ENCODE data around the gene VWA3B. TPM values are rescaled to one million over a fixed set of nuclear protein-coding genes. Genes with fewer than 3 reads are reported as not detected.

The VWA3B gene
- total RNA-seq, 1 donor from 2014 or later: not detected

DNA sequence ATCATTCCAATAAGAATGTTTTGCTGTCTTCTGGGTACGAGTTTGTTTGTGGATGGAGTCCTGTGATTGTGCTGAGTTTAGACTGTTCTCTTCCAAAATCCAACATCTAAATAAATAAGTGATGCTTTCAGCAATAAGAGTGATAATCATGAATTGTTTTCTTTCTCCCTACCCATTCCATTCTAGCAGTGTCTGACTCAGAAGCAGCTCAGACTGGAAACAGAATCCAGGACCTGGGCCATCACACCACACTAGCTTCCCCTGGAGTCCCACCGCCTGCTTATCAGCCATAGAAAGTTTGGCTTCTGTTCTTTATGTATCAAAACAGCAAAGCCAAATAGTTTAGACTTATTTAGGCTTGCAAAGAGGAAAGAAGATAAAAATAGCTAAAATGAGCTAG, 182.9 kb downstream of the VWA3B start:
- Histone ChIP-seq H3K4me1 (peaks cover 0 to 4% of the 10 kb centered on the region in 2 donors), H3K9me3 (peaks cover 0 to 3% of the 10 kb centered on the region in 2 donors), H3K27me3 (no peaks in the 10 kb centered on the region), H3K27ac (peak overlapping the region; percentile 62 to 65), H3K4me3 (no peak overlapping the region), H3K36me3 (no peaks in the 10 kb centered on the region)
- DNase-seq (ENCODE audit: low spot score in 2 of 2): no peak
- no peak for TF ChIP-seq CTCF (IDR thresholded peaks at IDR 0.05)
- intact Hi-C loops (cut with DNase I): loop anchor here (1.0 to 5.0 kb wide), 3 partner anchors 123 to 464 kb away; partner anchors contain the start of gene TMEM131

DNA sequence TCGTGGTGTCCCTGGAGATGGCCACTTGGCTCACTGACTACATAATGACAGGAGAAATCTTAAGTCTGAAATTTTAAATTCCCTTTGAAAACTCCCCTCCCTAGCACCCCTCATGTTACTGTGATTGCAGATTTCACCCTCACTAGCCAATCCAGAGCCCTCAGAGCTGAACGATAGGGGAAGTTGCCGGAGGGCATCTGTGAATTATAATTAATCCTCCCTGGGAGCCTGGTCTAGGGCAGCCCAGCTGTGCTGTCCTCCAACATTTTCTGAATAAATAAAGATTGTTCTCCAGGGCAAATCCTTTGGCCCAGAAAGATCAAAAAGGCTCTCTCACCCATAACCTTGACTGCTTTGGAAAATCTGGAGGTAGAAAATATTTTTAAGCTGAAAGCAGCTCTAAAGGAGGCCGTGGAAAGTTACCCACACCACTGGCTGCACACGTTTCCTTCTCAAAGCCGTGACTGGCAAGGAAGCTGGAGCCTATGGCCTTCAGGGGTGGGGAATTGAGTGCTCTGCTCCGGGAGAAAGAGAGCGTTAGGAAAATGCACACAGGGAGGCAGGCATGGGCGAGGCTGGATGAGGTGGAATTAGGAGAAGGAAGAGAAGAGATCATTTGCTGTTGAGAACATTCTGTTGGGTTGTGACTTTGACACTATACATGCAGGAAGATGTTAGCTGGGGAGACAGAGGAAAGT, 190.3 kb downstream of the VWA3B start:
- peak in 1 of 2 donors; percentile 34 for DNase-seq (ENCODE audit: low spot score in 2 of 2)
- Histone ChIP-seq H3K27me3 (no peaks in the 10 kb centered on the region), H3K36me3 (no peaks in the 10 kb centered on the region), H3K9me3 (no peaks in the 10 kb centered on the region), H3K27ac (no peak overlapping the region), H3K4me1 (no peaks in the 10 kb centered on the region), H3K4me3 (no peak overlapping the region)
- intact Hi-C loops (cut with DNase I): no loop called here
- no peak for TF ChIP-seq CTCF (IDR thresholded peaks at IDR 0.05)

- TF ChIP-seq CTCF (IDR thresholded peaks at IDR 0.05): no peak
- H3K27ac ChIP-seq: no peak overlapping the region
- H3K4me1 ChIP-seq: no peaks in the 10 kb centered on the region
- H3K4me3 ChIP-seq: no peak overlapping the region
- DNase-seq (ENCODE audit: low spot score in 2 of 2): peak in 1 of 2 donors; percentile 28
- intact Hi-C loops (cut with DNase I): no loop called here
- H3K9me3 ChIP-seq: no peaks in the 10 kb centered on the region
- H3K27me3 ChIP-seq: no peaks in the 10 kb centered on the region
- no peaks in the 10 kb centered on the region for H3K36me3 ChIP-seq
These were observed 191.1 kb downstream of the VWA3B start for GRCh38 chr2:98278074-98278473.

DNA sequence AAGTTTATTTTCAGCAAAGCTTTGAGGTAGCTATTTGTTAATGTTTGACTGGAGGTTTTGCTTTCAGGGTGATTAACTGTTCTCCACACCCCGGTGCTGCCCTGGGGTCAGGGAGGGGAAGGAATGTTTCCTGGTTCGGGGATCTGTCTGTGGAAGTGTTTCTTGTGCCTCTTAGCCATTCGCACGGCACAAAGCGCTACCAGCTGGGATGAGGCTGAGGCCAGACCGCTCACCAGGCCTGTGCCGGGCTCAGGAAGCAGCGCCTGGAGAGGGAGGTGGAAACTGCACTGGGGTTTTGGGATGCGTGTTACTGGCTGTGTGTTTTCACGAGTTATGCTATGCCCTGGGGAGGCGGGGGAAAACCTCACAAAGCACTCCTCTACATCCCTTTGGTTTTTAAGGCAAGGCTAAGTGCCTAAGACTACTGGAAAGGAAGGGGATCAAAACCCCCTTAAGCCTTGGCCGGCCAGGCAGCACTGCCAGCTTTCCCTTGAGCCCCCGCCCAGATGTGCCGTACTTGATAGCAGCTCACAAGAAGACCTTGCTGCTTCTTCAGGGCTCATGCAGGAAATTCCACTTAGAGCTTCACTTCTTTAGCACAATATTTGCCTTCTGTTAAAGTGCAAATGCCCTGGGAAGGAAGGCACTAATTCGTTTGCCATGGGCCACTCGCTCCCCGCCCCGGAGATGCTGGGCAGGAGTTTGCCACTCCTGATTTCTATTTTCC, 193.6 kb downstream of the VWA3B start:
- intact Hi-C loops (cut with DNase I): no loop called here
- H3K36me3 ChIP-seq: no peaks in the 10 kb centered on the region
- no peaks in the 10 kb centered on the region for H3K9me3 ChIP-seq
- DNase-seq (ENCODE audit: low spot score in 2 of 2): peak in 1 of 2 donors; percentile 43
- H3K27me3 ChIP-seq: no peaks in the 10 kb centered on the region
- no peak overlapping the region for H3K27ac ChIP-seq
- H3K4me3 ChIP-seq: no peak overlapping the region
- no peak for TF ChIP-seq CTCF (IDR thresholded peaks at IDR 0.05)
- H3K4me1 ChIP-seq: no peaks in the 10 kb centered on the region

GRCh38 chr2:98281607-98282006, 194.6 kb downstream of the VWA3B start:
- Histone ChIP-seq H3K4me1 (no peaks in the 10 kb centered on the region), H3K27ac (no peak overlapping the region), H3K9me3 (no peaks in the 10 kb centered on the region), H3K36me3 (no peaks in the 10 kb centered on the region), H3K27me3 (no peaks in the 10 kb centered on the region), H3K4me3 (no peak overlapping the region)
- TF ChIP-seq CTCF (IDR thresholded peaks at IDR 0.05): no peak
- intact Hi-C loops (cut with DNase I): no loop called here
- DNase-seq (ENCODE audit: low spot score in 2 of 2): peak in 1 of 2 donors; percentile 21

Measured in ascending aorta (tissue), 2 donors.